H1 (cell line): Measurements from ENCODE around the gene FBXO28. TPM values are rescaled to one million over a fixed set of nuclear protein-coding genes. Genes with fewer than 3 reads are reported as not detected.

ENCODE experiments used
- CTCF ChIA-PET: fragments of 300-600 bp; sonication (Branson Sonifier 250); formaldehyde crosslinking; loops from one replicate; lab custom pipeline; 2021; ENCODE audit not compliant: partially characterized antibody; lab: Charles Lee
- POLR2A ChIA-PET: fragments of 300-600 bp; sonication (Branson Sonifier 250); formaldehyde crosslinking; loops from one replicate; lab custom pipeline; 2021; ENCODE audit warnings: inconsistent platforms; ENCODE audit not compliant: partially characterized antibody; lab: Charles Lee
- DNase-seq, 2 experiments: peaks; one replicate each; pipeline versions ENCODE4 v3.0.0 to v3.0.0-alpha.2; 2010 to 2022; ENCODE audit warnings: low spot score in 2 of 2, low read depth in 1 of 2, mixed read lengths in 1 of 2
- FAIRE-seq: peaks from 2 replicates; lab custom pipeline; 2011; peaks lifted over from hg19 to GRCh38; lab: Jason Lieb, UNC
- H2AFZ ChIP-seq: 2 replicates; pipeline ENCODE4 v1.8.1; 2012; ENCODE audit warnings: low read length, inconsistent platforms
- H2AK5ac ChIP-seq: 2 replicates; pipeline ENCODE4 v1.6.1; 2013; ENCODE audit warnings: low read depth, low read length
- H2BK120ac ChIP-seq: replicated peaks from 2 replicates; pipeline ENCODE3; 2013; ENCODE audit warnings: low read depth, low read length, inconsistent platforms
- H2BK12ac ChIP-seq: 2 replicates; pipeline ENCODE4 v1.6.1; 2013; ENCODE audit warnings: low read depth, low read length
- H2BK15ac ChIP-seq: 2 replicates; pipeline ENCODE4 v1.6.1; 2013; ENCODE audit warnings: low read length
- H2BK20ac ChIP-seq: 2 replicates; pipeline ENCODE4 v1.6.1; 2013; ENCODE audit warnings: low read length
- H2BK5ac ChIP-seq: 2 replicates; pipeline ENCODE4 v1.6.1; 2013; ENCODE audit warnings: low read depth, low read length
- H3K14ac ChIP-seq: 2 replicates; pipeline ENCODE4 v1.6.1; 2013; ENCODE audit warnings: inconsistent platforms; ENCODE audit not compliant: insufficient read length
- H3K18ac ChIP-seq: 2 replicates; pipeline ENCODE4 v1.6.1; 2013; ENCODE audit warnings: low read length; ENCODE audit errors: extremely low read depth
- H3K23ac ChIP-seq: 2 replicates; pipeline ENCODE4 v1.6.1; 2013; ENCODE audit warnings: inconsistent platforms; ENCODE audit not compliant: insufficient read length
- H3K23me2 ChIP-seq: 2 replicates; pipeline ENCODE4 v1.6.1; 2013; ENCODE audit warnings: low read depth, low read length
- H3K27ac ChIP-seq: 2 replicates; pipeline ENCODE4 v1.6.1; 2011; ENCODE audit warnings: low read depth, low read length, inconsistent platforms
- H3K27me3 ChIP-seq, 4 experiments: replicated peaks in 1 of 4; 1 replicate in 1 of 4; 2 replicates in 3 of 4; pipeline versions ENCODE4 v1.6.1 to v1.8.1; 2011 to 2013; ENCODE audit warnings: low read length in 3 of 4, mild to moderate bottlenecking in 3 of 4, inconsistent platforms in 2 of 4, mixed read lengths in 2 of 4, moderate library complexity in 1 of 4; ENCODE audit not compliant: control insufficient read depth in 3 of 4, insufficient read depth in 3 of 4; ENCODE audit errors: extremely low read depth in 1 of 4
- H3K36me3 ChIP-seq, 4 experiments: 2 replicates each; pipeline versions ENCODE4 v1.6.1 to v1.8.1; 2011 to 2013; ENCODE audit warnings: mild to moderate bottlenecking in 4 of 4, low read length in 3 of 4, moderate library complexity in 2 of 4, control low read depth in 1 of 4, inconsistent platforms in 1 of 4; ENCODE audit not compliant: insufficient read depth in 4 of 4, control insufficient read depth in 2 of 4
- H3K4ac ChIP-seq: replicated peaks from 2 replicates; pipeline ENCODE3; 2013; ENCODE audit warnings: low read length, low read depth, mixed read lengths, inconsistent platforms; ENCODE audit not compliant: insufficient read length
- H3K4me1 ChIP-seq, 4 experiments: replicated peaks in 1 of 4; 1 replicate in 1 of 4; 2 replicates in 3 of 4; pipeline versions ENCODE4 v1.6.1 to v1.8.1; 2011 to 2013; ENCODE audit warnings: low read length in 3 of 4, inconsistent platforms in 2 of 4, mixed read lengths in 1 of 4; ENCODE audit not compliant: insufficient read depth in 4 of 4, control insufficient read depth in 3 of 4
- H3K4me2 ChIP-seq, 2 experiments: 2 replicates each; pipeline versions ENCODE4 v1.6.1 to v1.8.1; 2011 to 2013; ENCODE audit warnings: low read depth in 2 of 2, low read length in 2 of 2, control low read depth in 1 of 2, inconsistent platforms in 1 of 2, mild to moderate bottlenecking in 1 of 2; ENCODE audit not compliant: insufficient read depth in 1 of 2
- H3K4me3 ChIP-seq, 4 experiments: fragments of 200-600, 300-600 bp in 1 of 4; sonication (generic), shearing (Covaris generic), sonication (Bioruptor Twin) in 1 of 4; 2 replicates each; pipeline versions ENCODE4 v1.5.1 to v1.8.1; 2011 to 2016; ENCODE audit warnings: low read length in 4 of 4, low read depth in 3 of 4, control low read depth in 2 of 4, inconsistent platforms in 2 of 4, mild to moderate bottlenecking in 2 of 4, mixed read lengths in 1 of 4, moderate library complexity in 1 of 4; ENCODE audit not compliant: insufficient read depth in 2 of 4; ENCODE audit errors: extremely low read depth in 1 of 4
- H3K56ac ChIP-seq: replicated peaks from 2 replicates; pipeline ENCODE3; 2013; ENCODE audit warnings: low read depth, mild to moderate bottlenecking, mixed read lengths, low read length, inconsistent platforms; ENCODE audit not compliant: insufficient read length
- H3K79me1 ChIP-seq: 2 replicates; pipeline ENCODE4 v1.6.1; 2013; ENCODE audit warnings: low read depth, low read length, control low read depth
- H3K79me2 ChIP-seq, 2 experiments: 2 replicates each; pipeline versions ENCODE4 v1.6.1 to v1.8.1; 2012 to 2013; ENCODE audit warnings: low read length in 2 of 2, mild to moderate bottlenecking in 2 of 2, inconsistent platforms in 1 of 2; ENCODE audit not compliant: insufficient read depth in 2 of 2, control insufficient read depth in 1 of 2
- H3K9ac ChIP-seq, 4 experiments: replicated peaks in 1 of 4; 1 replicate in 1 of 4; 2 replicates in 3 of 4; pipeline versions ENCODE4 v1.6.1 to v1.8.1; 2011 to 2013; ENCODE audit warnings: low read depth in 3 of 4, low read length in 3 of 4, control low read depth in 2 of 4, mild to moderate bottlenecking in 2 of 4, moderate library complexity in 2 of 4, inconsistent platforms in 1 of 4; ENCODE audit errors: extremely low read depth in 1 of 4
- H3K9me3 ChIP-seq, 2 experiments: 2 replicates each; pipeline versions ENCODE4 v1.6.1 to v1.8.1; 2012 to 2013; ENCODE audit warnings: mild to moderate bottlenecking in 2 of 2, moderate library complexity in 2 of 2, control low read depth in 1 of 2, inconsistent platforms in 1 of 2, low read depth in 1 of 2, low read length in 1 of 2, mixed read lengths in 1 of 2; ENCODE audit not compliant: insufficient read depth in 2 of 2
- H4K20me1 ChIP-seq, 2 experiments: replicated peaks in 1 of 2; 2 replicates each; pipeline versions ENCODE3 to v1.8.1; 2011 to 2013; ENCODE audit warnings: inconsistent platforms in 2 of 2, low read length in 2 of 2, mild to moderate bottlenecking in 1 of 2; ENCODE audit not compliant: insufficient read depth in 2 of 2, control insufficient read depth in 1 of 2
- H4K5ac ChIP-seq: 2 replicates; pipeline ENCODE4 v1.6.1; 2013; ENCODE audit warnings: low read length, low read depth, mixed read lengths, inconsistent platforms; ENCODE audit not compliant: insufficient read length
- H4K8ac ChIP-seq: 2 replicates; pipeline ENCODE4 v1.8.0; 2013; ENCODE audit warnings: mild to moderate bottlenecking, moderate library complexity, low read length, inconsistent platforms; ENCODE audit not compliant: insufficient read depth; ENCODE audit errors: extremely low read depth
- H4K91ac ChIP-seq: replicated peaks from 2 replicates; pipeline ENCODE3; 2013; ENCODE audit warnings: low read length, mixed read lengths, inconsistent platforms; ENCODE audit not compliant: insufficient read length
- CBX8 ChIP-seq: fragments of 300-800, 300-1000 bp; sonication (generic); IDR thresholded peaks from 2 replicates; pipeline ENCODE4 v1.7.1; 2016; ENCODE audit warnings: low read depth, low read length, borderline replicate concordance
- CHD2 ChIP-seq: IDR thresholded peaks from 2 replicates; pipeline ENCODE4 v1.6.1; 2012; ENCODE audit warnings: low read length, improper control_type of control experiment
- EZH2 ChIP-seq: fragments of 200-600 bp; sonication (generic); IDR thresholded peaks from 2 replicates; pipeline ENCODE4 v1.7.1; 2012; ENCODE audit warnings: low read depth, mild to moderate bottlenecking, moderate library complexity, low read length, inconsistent platforms; ENCODE audit not compliant: severe bottlenecking
- JUND ChIP-seq: IDR thresholded peaks from 2 replicates; pipeline ENCODE4 v1.6.1; 2011; ENCODE audit warnings: mild to moderate bottlenecking, improper control_type of control experiment, low read length
- NRF1 ChIP-seq: IDR thresholded peaks from 2 replicates; pipeline ENCODE4 v1.6.1; 2011; ENCODE audit warnings: mild to moderate bottlenecking, low read depth, low read length, improper control_type of control experiment
- RNF2 ChIP-seq: fragments of 200-900, 300-1000 bp; sonication (generic); IDR thresholded peaks from 2 replicates; pipeline ENCODE4 v1.7.1; 2016; ENCODE audit warnings: borderline replicate concordance, low read depth, mild to moderate bottlenecking, antibody characterized with exemption, low read length; ENCODE audit not compliant: poor library complexity, severe bottlenecking; ENCODE audit errors: missing control alignments
- SIRT6 ChIP-seq: IDR thresholded peaks from one replicate; pipeline ENCODE4 v1.7.1; 2012; ENCODE audit warnings: low read length, inconsistent platforms
- SRF ChIP-seq: IDR thresholded peaks from 2 replicates; pipeline ENCODE4 v1.6.1; 2011; ENCODE audit warnings: mild to moderate bottlenecking, low read depth, low read length, moderate library complexity
- TAF7 ChIP-seq: optimal IDR thresholded peaks from 2 replicates; pipeline ENCODE3; 2011; ENCODE audit warnings: low read depth, mild to moderate bottlenecking, inconsistent platforms, low read length, moderate library complexity, borderline replicate concordance
- TEAD4 ChIP-seq: IDR thresholded peaks from 2 replicates; pipeline ENCODE4 v1.6.1; 2012; ENCODE audit warnings: low read depth, low read length, inconsistent platforms, mixed read lengths
- ZNF274 ChIP-seq: IDR thresholded peaks from 2 replicates; pipeline ENCODE4 v1.7.0; 2012; ENCODE audit warnings: low read length, borderline replicate concordance; ENCODE audit errors: extremely low read depth
- WGBS, 2 experiments: shearing (Covaris generic) in 1 of 2; methylation state at CpG; one replicate each; pipeline versions ENCODE4 v1.1.6 to v1.1.7; 2013 to 2015; ENCODE audit warnings: low lambda C conversion rate in 2 of 2, mixed read lengths in 2 of 2, inconsistent platforms in 1 of 2, low coverage in 1 of 2, missing lambda C conversion rate in 1 of 2; ENCODE audit not compliant: insufficient replicate concordance in 2 of 2, insufficient coverage in 1 of 2, insufficient read length in 1 of 2; ENCODE audit errors: extremely low coverage in 1 of 2, missing lambda C conversion rate in 1 of 2; 5-methylcytosine and 5-hydroxymethylcytosine counted together
- polyA plus RNA-seq, 7 experiments: library from polyadenylated mRNA; depleted of rRNA in 3 of 7; stranded (reverse) in 5 of 7; unstranded in 2 of 7; fragments of >200 nt in 5 of 7; fragments of 200-250 nt in 2 of 7; gene quantifications; 1 replicate in 5 of 7; 2 replicates in 1 of 7; 4 replicates in 1 of 7; pipeline versions ENCODE4 v1.2.1 to v1.2.3, GENCODE V29; 2011 to 2013; ENCODE audit warnings: missing spikeins in 2 of 7, mixed read lengths in 2 of 7
- total RNA-seq: library from RNA; stranded (reverse); fragmentation: NEBNext Ultra II Directional; extraction: Animal tissue kit (Norgen Biotek cat#: 25700); gene quantifications from 2 replicates; pipeline ENCODE4 v1.2.1, GENCODE V29; 2021

Gene FBXO28
- total and polyA plus RNA-seq, 2 of the 8 experiments (the other 6 are each of a cell fraction or from before 2014, with no cell fraction given), result 10.3 to 42.5 TPM

GRCh38 chr1:224163311-224163710, 49.4 kb downstream of the FBXO28 start:
- H3K4me1 ChIP-seq, result peaks cover 0 to 10% (median 5%) of the 10 kb centered on the region in 4 experiments; a peak in 4 of 7 replicates
- no peak overlapping the region for H2AFZ ChIP-seq
- H3K4me3 ChIP-seq, result no peak overlapping the region; a peak in 1 of 8 replicates
- H2BK20ac ChIP-seq, result no peak overlapping the region
- no peak overlapping the region for H3K4me2 ChIP-seq
- no peaks in the 10 kb centered on the region for H3K27me3 ChIP-seq
- 82% methylated on average over 2 of the region's 2 CpGs; no CpG with 5 or more reads in 1 of the 2 experiments for WGBS, 2 experiments
- no peak overlapping the region for H4K91ac ChIP-seq
- no peak overlapping the region for H2BK15ac ChIP-seq
- no peaks in the 10 kb centered on the region for H3K9me3 ChIP-seq
- H3K79me2 ChIP-seq, result no peaks in the 10 kb centered on the region
- H4K5ac ChIP-seq, result peak overlapping the region; percentile 41
- H3K27ac ChIP-seq, result no peak overlapping the region
- no peak for FAIRE-seq
- H3K36me3 ChIP-seq, result peaks cover 0 to 19% (median 8%) of the 10 kb centered on the region in 4 experiments; a peak in 6 of 8 replicates
- no peaks in the 10 kb centered on the region for H3K23me2 ChIP-seq
- no peak overlapping the region for H3K14ac ChIP-seq
- H4K8ac ChIP-seq, result no peak overlapping the region
- POLR2A ChIA-PET, result interaction anchor here (0.6 to 2.1 kb wide), 3 partner anchors 10 to 195 kb away, joined by 3 to 6 read pairs (median 4); no protein-coding TSS in a partner anchor
- CTCF ChIA-PET, result interaction anchor here (0.5 to 3.8 kb wide), 7 partner anchors 9 to 286 kb away, joined by 3 to 35 read pairs (median 3); no protein-coding TSS in a partner anchor
- no peak for TF ChIP-seq SIRT6
- TF ChIP-seq SRF, result no peak
- no peak for TF ChIP-seq TEAD4
- no peak for TF ChIP-seq RNF2
- no peak for TF ChIP-seq CBX8
- no peak for TF ChIP-seq CHD2
- no peak for TF ChIP-seq EZH2
- TF ChIP-seq JUND, result no peak
- TF ChIP-seq TAF7, result no peak
- TF ChIP-seq NRF1, result no peak
- no peak for TF ChIP-seq ZNF274
- no peak overlapping the region for H3K18ac ChIP-seq
- no peaks in the 10 kb centered on the region for H3K79me1 ChIP-seq
- H3K56ac ChIP-seq, result no peak overlapping the region
- no peak overlapping the region for H2BK12ac ChIP-seq
- no peak overlapping the region for H2AK5ac ChIP-seq
- no peak overlapping the region for H3K9ac ChIP-seq
- H2BK120ac ChIP-seq, result no peak overlapping the region
- no peak overlapping the region for H3K4ac ChIP-seq
- no peak for DNase-seq
- no peak overlapping the region for H2BK5ac ChIP-seq
- no peaks in the 10 kb centered on the region for H4K20me1 ChIP-seq
- no peak overlapping the region for H3K23ac ChIP-seq
